HK-2 (cell line): ENCODE data around the gene SLC49A3.

ENCODE experiments used
- DNase-seq: peaks from one replicate; pipeline ENCODE4 v3.0.0-alpha.2; 2018; ENCODE audit not compliant: unreplicated experiment

The SLC49A3 gene

DNA sequence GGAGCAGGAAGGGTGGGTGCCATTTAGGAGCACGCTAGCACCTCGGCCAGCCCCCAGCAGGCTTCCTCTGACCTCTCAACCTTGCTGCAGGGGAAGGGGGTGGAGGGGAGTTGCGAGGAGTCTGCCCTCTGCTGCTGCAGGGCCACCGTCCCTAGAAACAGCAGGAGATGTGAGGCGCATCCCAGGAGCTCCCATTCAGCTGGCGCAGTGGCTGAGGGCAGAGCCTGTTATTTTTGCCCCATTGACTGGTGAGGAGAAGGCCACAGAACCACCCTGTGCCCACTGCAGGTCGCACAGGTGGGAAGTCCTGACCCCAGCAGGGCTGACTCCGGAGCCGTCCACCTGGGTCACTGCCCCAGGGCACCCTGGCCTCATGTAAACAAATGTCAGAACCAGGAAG is 55.5 kb downstream of the SLC49A3 start:
- no peak for DNase-seq

DNA sequence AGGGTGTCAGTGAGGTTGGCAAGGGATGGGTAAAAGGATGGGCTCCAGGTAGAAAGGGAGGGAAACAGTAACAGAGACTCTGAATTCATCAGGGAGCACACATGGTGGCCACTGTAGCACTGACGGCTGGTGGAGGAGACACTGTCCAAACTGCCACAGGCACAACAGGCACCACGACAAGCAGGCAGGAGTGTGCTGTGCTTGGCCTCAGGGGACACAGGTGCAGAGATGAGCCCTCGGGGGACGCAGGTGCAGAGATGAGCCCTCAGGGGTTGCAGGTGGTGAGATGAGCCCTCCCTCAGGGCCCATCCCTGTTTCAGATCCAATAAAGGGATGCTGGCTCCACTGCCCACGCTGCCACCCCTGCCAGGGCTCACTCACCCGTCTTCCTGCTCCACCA is 56.0 kb downstream of the SLC49A3 start:
- DNase-seq = no peak

DNA sequence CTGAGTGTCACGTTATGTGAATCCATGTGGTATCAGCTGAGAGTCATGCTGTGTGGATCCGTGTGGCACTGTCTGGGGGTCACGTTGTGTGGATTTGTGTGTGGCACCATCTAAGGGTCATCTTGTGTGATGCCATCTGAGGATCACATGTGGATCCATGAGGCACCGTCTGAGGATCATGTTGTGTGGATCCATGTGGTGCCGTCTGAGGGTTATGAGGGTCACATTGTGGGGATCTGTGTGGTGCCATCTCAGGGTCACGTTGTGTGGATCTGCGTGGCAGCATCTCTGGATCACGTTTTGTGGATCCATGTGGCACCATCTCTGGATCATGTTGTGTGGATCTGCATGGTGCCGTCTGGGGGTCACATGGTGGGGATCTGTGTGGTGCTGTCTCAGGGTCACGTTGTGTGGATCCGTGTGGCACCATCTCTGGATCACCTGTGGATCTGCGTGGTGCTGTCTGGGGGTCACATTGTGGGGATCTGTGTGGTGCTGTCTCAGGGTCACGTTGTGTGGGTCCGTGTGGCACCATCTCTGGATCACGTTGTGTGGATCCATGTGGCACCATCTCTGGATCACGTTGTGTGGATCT is 56.7 kb downstream of the SLC49A3 start:
- no peak for DNase-seq
